AG09309 (cell line): ENCODE results near the gene ZNF385A.
"Not testable (repeated sequence)": the region's sequence is repeated elsewhere in the genome, so short reads cannot be mapped to it uniquely, and the experiment has no call there.

Experiments used
- DNase-seq: peaks from one replicate; pipeline ENCODE4 v3.0.0-alpha.2; 2010; ENCODE audit warnings: low read depth
- H3K4me3 ChIP-seq: 2 replicates; pipeline ENCODE4 v1.5.1; 2011; ENCODE audit warnings: mild to moderate bottlenecking, low read depth, low read length, moderate library complexity; ENCODE audit not compliant: control insufficient read depth
- TF ChIP-seq, protein P1 (sequence below): IDR thresholded peaks from 2 replicates; pipeline ENCODE4 v1.5.1; 2011; ENCODE audit warnings: mild to moderate bottlenecking, low read depth, low read length, inconsistent platforms; ENCODE audit not compliant: insufficient read depth, control insufficient read depth; ENCODE audit errors: missing control alignments

The ZNF385A gene

DNA sequence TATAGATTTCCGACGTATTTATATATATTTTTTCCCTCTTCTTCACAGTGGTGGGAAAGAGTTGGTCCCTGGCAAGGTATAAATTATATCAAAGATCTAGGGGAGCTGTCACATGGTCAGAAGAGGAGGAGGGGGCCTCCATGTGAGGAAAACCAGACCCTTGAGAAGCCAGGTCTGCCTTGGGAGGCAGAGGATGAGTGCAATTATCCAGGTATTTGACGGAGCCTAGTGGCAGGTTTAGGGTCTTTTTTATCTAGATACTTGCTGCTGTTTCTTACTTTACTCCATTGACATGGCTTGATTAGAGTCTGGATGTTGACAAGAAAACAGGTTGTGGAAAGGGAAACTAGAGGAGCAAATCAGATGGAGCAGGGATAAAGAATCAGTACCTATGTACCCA is 54.1 kb downstream of the ZNF385A start:
- H3K4me3 ChIP-seq, result no peak overlapping the region
- no peak for DNase-seq

DNA sequence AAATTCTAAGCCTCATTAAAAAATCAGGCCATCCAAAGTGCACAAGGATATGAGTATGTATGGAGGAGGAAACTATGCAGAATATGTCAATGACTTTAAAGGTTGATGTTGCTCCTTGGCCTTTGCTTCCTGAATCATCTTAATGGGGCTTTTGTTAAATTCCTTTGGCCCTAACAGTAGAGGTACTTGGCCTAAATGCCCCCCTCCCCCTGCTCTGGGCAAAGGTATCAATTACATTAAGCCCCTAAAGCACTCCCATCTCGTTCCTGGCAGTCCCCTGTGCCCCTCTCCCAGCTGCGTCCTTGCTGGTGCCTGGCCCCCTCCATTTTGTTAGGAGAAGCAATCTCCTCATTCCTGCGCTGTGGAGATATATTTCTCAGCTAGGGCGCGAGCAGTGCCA is 54.8 kb downstream of the ZNF385A start:
- DNase-seq, result no peak
- H3K4me3 ChIP-seq, result no peak overlapping the region
- TF ChIP-seq, protein P1, sequence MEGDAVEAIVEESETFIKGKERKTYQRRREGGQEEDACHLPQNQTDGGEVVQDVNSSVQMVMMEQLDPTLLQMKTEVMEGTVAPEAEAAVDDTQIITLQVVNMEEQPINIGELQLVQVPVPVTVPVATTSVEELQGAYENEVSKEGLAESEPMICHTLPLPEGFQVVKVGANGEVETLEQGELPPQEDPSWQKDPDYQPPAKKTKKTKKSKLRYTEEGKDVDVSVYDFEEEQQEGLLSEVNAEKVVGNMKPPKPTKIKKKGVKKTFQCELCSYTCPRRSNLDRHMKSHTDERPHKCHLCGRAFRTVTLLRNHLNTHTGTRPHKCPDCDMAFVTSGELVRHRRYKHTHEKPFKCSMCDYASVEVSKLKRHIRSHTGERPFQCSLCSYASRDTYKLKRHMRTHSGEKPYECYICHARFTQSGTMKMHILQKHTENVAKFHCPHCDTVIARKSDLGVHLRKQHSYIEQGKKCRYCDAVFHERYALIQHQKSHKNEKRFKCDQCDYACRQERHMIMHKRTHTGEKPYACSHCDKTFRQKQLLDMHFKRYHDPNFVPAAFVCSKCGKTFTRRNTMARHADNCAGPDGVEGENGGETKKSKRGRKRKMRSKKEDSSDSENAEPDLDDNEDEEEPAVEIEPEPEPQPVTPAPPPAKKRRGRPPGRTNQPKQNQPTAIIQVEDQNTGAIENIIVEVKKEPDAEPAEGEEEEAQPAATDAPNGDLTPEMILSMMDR, result no peak

More for the DNA sequence above, 54.1 kb downstream of the ZNF385A start:
- TF ChIP-seq, protein P1, result no peak

DNA sequence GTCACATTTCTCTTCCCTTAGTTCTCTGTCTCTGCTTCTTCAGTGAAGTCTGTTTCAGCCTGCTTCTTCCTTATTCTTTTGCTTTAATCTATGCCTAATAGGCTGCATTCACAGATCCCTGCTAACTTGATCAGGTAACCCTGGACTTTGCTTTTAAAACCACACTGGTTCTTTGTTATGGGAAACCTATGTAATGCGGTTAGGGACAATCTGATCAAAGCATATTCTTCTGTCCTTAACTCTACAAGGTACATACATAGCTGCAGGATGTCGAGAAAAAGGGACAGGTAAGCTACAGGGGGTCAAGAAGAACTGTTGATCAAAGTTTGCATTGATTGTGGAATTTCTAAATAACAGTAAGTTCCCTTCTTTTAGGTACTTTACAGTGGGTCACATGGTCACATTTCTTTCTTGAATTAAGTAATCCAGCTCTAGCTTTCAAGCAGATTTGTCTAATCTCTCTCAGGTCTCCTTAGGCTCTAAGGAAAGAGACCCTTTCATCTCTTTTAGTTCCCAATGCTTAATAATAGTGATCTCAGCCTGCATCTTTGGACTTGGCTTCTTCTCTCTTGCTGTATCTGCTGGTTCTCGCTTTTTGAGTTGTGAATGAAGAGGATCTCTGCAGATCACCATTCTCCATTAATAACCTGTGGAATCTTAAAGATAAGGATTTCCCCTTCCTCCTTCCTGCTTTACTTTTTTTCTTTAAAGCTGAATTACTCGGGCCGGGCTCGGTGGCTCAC is 55.8 kb downstream of the ZNF385A start:
- TF ChIP-seq, protein P1, result no peak
- no peak for DNase-seq
- no peak overlapping the region for H3K4me3 ChIP-seq

DNA sequence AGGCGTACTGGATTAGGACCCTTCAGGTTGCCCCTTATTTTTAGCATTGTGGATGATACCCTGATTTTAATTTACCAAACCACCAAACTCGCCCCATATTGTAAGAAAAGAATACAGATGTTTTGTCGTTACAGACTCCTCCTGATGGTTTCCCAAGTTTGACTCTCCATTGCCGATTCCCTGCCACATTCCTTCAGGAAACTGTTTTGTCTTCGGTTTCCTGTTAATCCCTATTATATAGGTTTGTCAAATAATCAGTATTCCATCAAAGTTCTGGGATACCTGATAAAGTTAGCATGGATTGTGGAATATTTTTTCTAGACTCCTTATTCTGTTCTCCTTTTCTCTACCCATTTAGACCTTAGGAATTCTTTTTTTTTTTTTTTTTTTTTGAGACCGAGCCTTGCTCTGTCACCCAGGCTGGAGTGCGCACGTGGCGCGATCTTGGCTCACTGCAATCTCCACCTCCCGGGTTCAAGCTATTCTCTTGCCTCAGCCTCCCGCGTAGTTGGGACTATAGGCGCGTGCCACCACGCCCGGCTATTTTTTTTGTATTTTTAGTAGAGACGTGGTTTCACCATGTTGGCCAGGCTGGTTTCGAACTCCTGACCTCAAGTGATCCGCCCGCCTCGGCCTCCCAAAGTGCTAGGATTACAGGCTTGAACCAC is 59.0 kb downstream of the ZNF385A start:
- H3K4me3 ChIP-seq, result peak overlapping the region; percentile 82
- not testable (repeated sequence) for DNase-seq

DNA sequence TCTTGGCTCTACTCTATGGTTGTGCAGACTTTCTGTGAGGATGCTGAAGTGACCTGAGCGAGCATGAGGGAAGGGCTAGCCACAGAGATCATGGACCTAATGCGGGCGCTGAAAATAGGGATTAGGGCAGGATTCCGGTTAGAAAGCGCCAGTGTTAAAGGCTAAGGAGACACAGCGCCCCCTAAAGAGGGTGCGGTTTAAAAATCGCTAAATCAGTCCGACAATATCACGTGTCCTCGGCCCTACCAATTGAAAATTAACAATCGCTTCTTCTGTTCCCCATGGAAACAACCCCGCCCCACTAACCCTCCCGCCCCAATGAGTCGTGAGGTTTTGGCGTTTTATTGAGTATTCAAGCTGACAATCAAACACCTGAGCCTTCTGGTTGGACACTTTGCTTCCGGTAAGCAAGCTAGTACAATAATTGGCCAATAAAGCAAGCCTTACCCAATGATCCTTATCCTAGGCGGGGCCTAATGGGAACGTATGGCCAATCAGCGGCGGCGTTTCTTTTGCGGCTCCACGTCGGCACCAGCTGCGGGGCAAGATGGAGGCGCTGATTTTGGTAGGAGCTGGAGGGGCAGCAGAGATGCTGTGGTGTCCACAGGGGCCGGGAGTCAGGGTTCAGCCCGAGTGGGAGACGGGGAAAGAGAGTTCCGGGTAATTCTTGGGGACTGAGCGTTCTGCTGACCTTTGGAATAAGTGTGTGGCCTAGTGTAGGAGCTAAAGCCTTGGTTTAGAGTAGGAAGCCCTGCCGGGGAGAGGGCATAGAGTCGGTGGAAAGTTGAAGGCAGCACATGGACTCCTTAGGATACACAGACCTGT is 59.7 kb downstream of the ZNF385A start, which contains the start of gene COPZ1:
Gene COPZ1 (plus strand): TSS at position 515 of the 825 bp plus-strand sequence. CDS start 33 bp downstream, at position 548.
- peak; percentile 100 for DNase-seq
- H3K4me3 ChIP-seq, result peak within 1 kb of the TSS; percentile 82

DNA sequence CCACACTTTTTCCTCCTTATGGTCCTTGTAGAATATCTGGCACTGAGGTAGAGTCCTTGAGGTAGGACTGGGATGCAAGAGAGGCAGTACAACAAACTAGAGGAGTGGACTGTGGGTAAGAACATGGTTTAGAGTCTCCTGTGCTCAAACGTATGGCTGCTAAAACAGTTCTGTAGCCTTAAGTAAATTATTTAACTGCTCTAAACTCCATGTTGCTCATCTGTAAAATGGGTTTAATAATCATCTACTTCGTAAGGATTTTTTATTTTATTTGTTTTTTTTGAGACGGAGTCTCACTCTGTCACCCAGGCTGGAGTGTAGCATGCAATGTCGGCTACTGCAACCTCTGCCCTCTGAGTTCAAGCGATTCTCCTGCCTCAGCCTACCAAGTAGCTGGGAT is 63.2 kb downstream of the ZNF385A start:
- DNase-seq, result no peak

More for the DNA sequence above, 59.7 kb downstream of the ZNF385A start, which contains the start of gene COPZ1:
- TF ChIP-seq, protein P1, result peak; percentile 78

More for the DNA sequence above, 63.2 kb downstream of the ZNF385A start:
- TF ChIP-seq, protein P1, result no peak
- H3K4me3 ChIP-seq, result no peak overlapping the region
